Measurements from ENCODE around the gene CORIN. TPM values are rescaled to one million over a fixed set of nuclear protein-coding genes. Genes with fewer than 3 reads are reported as not detected.

Gene CORIN
- total RNA-seq, 2 donors from 2014 or later: not detected

DNA sequence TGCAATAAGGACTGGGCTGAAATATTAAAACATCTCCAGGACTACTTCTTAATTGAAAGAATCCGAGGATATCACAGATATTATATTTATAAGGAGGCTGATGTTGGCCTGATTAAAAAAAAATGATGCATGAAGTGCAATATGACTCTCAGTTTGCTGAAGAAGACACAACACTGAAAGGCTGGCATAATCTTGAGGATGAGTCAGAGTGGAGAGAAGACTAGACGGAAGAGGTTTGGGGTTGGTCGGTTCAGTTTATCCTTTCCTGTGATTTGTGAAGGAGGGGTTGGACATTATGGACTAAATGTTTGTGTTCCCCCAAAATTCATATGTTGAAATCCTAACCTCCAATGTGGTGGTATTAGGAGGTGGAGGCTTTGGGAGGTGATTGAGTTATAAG, 170.3 kb downstream of the CORIN start:
- H3K9me3 Mint-ChIP-seq: no peaks in the 10 kb centered on the region
- H3K36me3 Mint-ChIP-seq: no peaks in the 10 kb centered on the region
- no peak overlapping the region for H3K27ac Mint-ChIP-seq
- H3K27me3 Mint-ChIP-seq: peaks cover 25 to 44% of the 10 kb centered on the region in 2 donors
- H3K4me1 Mint-ChIP-seq (ENCODE audit: low read depth in 2 of 2): no peaks in the 10 kb centered on the region
- H3K4me3 Mint-ChIP-seq: no peak overlapping the region
- ATAC-seq (no peak), DNase-seq (ENCODE audit: low spot score) (no peak)

DNA sequence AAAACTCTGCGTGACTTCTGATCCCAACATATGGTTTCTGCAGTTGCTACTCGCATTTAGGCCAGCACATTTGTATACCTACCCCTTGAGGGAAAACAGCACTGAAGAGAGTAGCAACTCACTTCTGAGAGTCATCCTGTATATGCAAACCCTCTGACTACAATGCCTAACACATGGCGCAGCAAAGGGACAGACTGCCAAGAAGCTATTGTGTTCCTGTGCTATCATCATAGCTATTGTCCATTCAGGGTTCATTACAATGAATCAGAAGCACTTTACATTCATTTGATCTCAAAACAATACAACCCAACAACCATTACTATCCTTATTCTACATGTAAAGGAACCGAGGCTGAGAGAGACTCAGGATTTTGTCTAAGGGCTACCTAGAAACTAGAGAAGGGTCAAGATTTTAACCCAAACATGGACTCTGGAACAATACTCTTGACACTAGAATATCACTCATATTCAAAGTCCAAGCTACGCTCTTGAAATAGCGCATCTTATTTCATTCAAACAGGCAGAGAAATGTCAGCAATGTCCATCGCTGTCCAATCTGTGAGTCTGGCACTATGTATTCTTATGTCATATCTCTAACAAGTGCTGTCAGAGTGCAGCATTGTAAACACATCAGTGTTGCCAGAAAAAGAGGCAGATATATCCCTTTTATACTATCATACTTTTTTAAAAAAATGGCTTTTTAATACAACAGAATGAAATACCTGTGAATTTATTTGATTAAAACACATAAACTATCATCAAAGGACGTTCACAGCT, 173.6 kb downstream of the CORIN start:
- ATAC-seq: no peak
- no peaks in the 10 kb centered on the region for H3K4me1 Mint-ChIP-seq (ENCODE audit: low read depth in 2 of 2)
- DNase-seq (ENCODE audit: low spot score): no peak
- H3K27ac Mint-ChIP-seq: no peak overlapping the region
- H3K4me3 Mint-ChIP-seq: no peak overlapping the region
- no peaks in the 10 kb centered on the region for H3K9me3 Mint-ChIP-seq
- peaks cover 32 to 35% of the 10 kb centered on the region in 2 donors for H3K27me3 Mint-ChIP-seq
- H3K36me3 Mint-ChIP-seq: no peaks in the 10 kb centered on the region

DNA sequence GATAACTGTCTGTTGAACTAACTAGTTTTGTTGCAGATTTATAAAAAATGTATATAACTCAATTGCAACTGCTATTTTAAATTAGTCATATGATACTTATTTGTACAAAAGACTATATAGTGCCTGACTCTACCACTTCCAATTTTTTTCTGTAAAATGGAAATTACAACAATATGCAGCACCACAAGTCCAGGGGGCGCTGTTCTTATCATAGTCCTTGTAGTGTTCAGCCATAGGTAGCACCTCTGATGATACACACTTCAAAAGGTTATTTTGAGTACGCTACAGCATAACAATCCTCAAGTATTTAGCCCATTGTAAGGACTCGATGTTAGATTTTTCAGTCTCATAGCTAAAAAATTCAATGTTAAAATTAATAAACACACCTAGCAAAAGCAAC, 174.9 kb downstream of the CORIN start:
- Mint-ChIP-seq H3K27ac (no peak overlapping the region), H3K27me3 (peaks cover 26% of the 10 kb centered on the region in 2 donors), H3K36me3 (no peaks in the 10 kb centered on the region), H3K4me3 (no peak overlapping the region), H3K9me3 (no peaks in the 10 kb centered on the region), H3K4me1 (ENCODE audit: low read depth in 2 of 2) (no peaks in the 10 kb centered on the region)
- DNase-seq (ENCODE audit: low spot score) (no peak), ATAC-seq (no peak)

DNA sequence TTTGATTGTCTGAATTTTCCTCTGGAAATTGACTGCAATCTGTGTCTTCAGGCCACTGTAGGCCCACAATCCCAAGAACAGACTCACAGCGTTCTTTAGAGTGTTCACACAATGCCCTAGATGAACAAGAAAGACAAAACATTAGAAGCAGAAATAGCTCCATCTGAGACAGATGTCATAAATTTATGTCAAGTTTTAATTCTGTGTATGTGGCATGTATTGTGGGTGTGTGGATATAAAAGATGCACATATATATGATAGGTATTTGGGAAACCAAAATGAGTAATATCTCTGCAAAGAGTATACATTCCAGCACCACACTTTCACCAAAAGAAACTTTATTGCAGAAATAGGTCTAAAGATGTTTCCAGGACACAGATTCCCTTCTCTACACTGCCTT, 176.1 kb downstream of the CORIN start:
- peaks cover 16 to 19% of the 10 kb centered on the region in 2 donors for H3K27me3 Mint-ChIP-seq
- H3K36me3 Mint-ChIP-seq: no peaks in the 10 kb centered on the region
- no peak overlapping the region for H3K27ac Mint-ChIP-seq
- H3K4me3 Mint-ChIP-seq: no peak overlapping the region
- DNase-seq (ENCODE audit: low spot score): no peak
- H3K4me1 Mint-ChIP-seq (ENCODE audit: low read depth in 2 of 2): no peaks in the 10 kb centered on the region
- H3K9me3 Mint-ChIP-seq: no peaks in the 10 kb centered on the region
- no peak for ATAC-seq

DNA sequence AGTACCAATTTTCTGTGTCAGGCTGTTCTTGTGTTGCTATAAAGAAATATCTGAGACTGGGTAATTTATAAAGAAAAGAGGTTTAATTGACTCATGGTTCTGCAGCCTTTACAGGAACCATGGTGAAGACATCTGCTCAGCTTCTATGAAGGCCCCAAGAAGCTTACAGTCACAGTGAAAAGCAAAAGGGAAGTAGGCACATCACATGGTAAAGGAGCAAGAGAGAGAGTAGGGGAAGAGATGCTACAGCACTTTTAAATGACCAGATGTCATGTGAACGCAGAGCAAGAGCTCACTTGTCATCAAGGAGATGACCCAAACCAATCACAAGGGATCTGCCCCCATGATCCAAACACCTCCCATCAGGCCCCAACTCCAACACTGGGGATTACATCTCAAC, 178.5 kb downstream of the CORIN start:
- no peak overlapping the region for H3K27ac Mint-ChIP-seq
- no peaks in the 10 kb centered on the region for H3K36me3 Mint-ChIP-seq
- DNase-seq (ENCODE audit: low spot score) (no peak), ATAC-seq (no peak)
- H3K27me3 Mint-ChIP-seq: peaks cover 0 to 12% of the 10 kb centered on the region in 2 donors
- H3K9me3 Mint-ChIP-seq: no peaks in the 10 kb centered on the region
- H3K4me3 Mint-ChIP-seq: no peak overlapping the region
- H3K4me1 Mint-ChIP-seq (ENCODE audit: low read depth in 2 of 2): no peaks in the 10 kb centered on the region

GRCh38 chr4:47654972-47655693, 182.7 kb downstream of the CORIN start:
- H3K27me3 Mint-ChIP-seq: peaks cover 6% of the 10 kb centered on the region in 2 donors
- H3K27ac Mint-ChIP-seq: no peak overlapping the region
- no peaks in the 10 kb centered on the region for H3K9me3 Mint-ChIP-seq
- no peak overlapping the region for H3K4me3 Mint-ChIP-seq
- H3K4me1 Mint-ChIP-seq (ENCODE audit: low read depth in 2 of 2): no peaks in the 10 kb centered on the region
- no peak for DNase-seq (ENCODE audit: low spot score)
- no peaks in the 10 kb centered on the region for H3K36me3 Mint-ChIP-seq
- no peak for ATAC-seq

DNA sequence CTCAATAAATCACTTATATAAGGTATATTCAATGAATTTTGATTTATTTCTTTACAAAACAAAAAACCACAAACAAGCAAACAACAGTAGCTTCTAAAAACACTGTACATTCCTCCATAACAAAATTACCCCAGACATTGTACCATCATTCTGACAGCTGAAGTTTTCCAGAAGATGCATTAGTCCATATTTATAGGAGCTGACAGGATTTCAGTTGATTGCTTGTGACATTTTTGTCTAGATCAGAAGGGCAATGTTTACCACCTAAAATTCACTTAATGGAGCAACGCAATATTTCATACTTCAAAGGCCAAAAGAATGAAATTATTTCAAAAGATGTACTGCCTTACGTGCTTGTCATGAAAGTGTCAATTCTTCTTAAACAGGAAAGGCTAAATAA, 185.8 kb downstream of the CORIN start:
- DNase-seq (ENCODE audit: low spot score) (no peak), ATAC-seq (no peak)
- no peaks in the 10 kb centered on the region for H3K4me1 Mint-ChIP-seq (ENCODE audit: low read depth in 2 of 2)
- H3K9me3 Mint-ChIP-seq: no peaks in the 10 kb centered on the region
- no peaks in the 10 kb centered on the region for H3K36me3 Mint-ChIP-seq
- H3K27ac Mint-ChIP-seq: no peak overlapping the region
- H3K4me3 Mint-ChIP-seq: no peak overlapping the region
- H3K27me3 Mint-ChIP-seq: peaks cover 2 to 6% of the 10 kb centered on the region in 2 donors

GRCh38 chr4:47651231-47651630, 186.6 kb downstream of the CORIN start:
- no peak for DNase-seq (ENCODE audit: low spot score)
- no peak overlapping the region for H3K27ac Mint-ChIP-seq
- ATAC-seq: no peak
- no peaks in the 10 kb centered on the region for H3K36me3 Mint-ChIP-seq
- no peaks in the 10 kb centered on the region for H3K9me3 Mint-ChIP-seq
- no peaks in the 10 kb centered on the region for H3K4me1 Mint-ChIP-seq (ENCODE audit: low read depth in 2 of 2)
- no peak overlapping the region for H3K4me3 Mint-ChIP-seq
- H3K27me3 Mint-ChIP-seq: peaks cover 2 to 6% of the 10 kb centered on the region in 2 donors

- Mint-ChIP-seq H3K4me1 (ENCODE audit: low read depth in 2 of 2) (no peaks in the 10 kb centered on the region), H3K9me3 (no peaks in the 10 kb centered on the region), H3K4me3 (no peak overlapping the region), H3K27ac (no peak overlapping the region), H3K36me3 (no peaks in the 10 kb centered on the region), H3K27me3 (peaks cover 2 to 6% of the 10 kb centered on the region in 2 donors)
- DNase-seq (ENCODE audit: low spot score): no peak
- ATAC-seq: no peak
Measured at GRCh38 chr4:47650584-47651130, 187.2 kb downstream of the CORIN start.

DNA sequence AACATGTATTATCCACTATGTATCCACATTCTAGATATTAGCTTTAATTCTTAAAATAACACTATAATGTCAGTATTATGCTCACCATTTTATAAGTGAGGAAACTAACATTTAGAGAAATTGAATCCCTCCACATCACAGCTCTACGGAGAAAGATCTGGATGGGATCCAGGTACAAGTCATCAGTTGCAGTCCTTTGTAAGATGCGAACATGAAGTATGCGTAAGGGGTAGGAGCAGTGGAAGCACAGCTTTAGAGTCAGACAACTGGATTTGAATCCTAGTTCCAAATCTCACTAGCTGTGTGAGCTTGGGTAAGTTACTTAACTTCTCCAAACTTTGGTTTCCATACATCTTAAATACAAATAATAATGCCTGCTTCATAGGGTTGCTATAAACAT, 190.3 kb downstream of the CORIN start:
- H3K27me3 Mint-ChIP-seq: peaks cover 5 to 19% of the 10 kb centered on the region in 2 donors
- no peak overlapping the region for H3K27ac Mint-ChIP-seq
- H3K36me3 Mint-ChIP-seq: no peaks in the 10 kb centered on the region
- H3K9me3 Mint-ChIP-seq: no peaks in the 10 kb centered on the region
- ATAC-seq (no peak), DNase-seq (ENCODE audit: low spot score) (no peak)
- no peak overlapping the region for H3K4me3 Mint-ChIP-seq
- no peaks in the 10 kb centered on the region for H3K4me1 Mint-ChIP-seq (ENCODE audit: low read depth in 2 of 2)

DNA sequence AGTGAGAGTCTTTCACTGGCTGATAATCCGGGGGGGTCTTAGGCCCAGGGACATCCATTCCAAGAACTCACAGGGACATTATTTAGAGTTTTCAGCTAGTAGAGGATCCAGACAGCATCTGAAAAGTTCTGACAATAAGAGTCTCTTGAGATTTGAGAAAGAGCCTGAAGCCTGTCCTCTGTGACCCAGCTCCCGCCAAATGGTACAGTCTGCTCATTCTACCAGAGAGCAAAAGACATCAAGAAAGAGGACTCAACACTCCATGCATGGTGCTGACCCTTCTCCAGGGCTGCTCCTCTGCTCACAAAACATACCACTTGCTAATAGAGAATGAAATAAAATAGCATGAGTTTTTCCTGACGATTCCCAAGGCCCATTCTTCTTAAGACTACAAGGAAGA, 190.8 kb downstream of the CORIN start:
- peaks cover 8 to 19% of the 10 kb centered on the region in 2 donors for H3K27me3 Mint-ChIP-seq
- DNase-seq (ENCODE audit: low spot score) (no peak), ATAC-seq (no peak)
- H3K4me3 Mint-ChIP-seq: no peak overlapping the region
- H3K36me3 Mint-ChIP-seq: no peaks in the 10 kb centered on the region
- H3K4me1 Mint-ChIP-seq (ENCODE audit: low read depth in 2 of 2): no peaks in the 10 kb centered on the region
- no peak overlapping the region for H3K27ac Mint-ChIP-seq
- no peaks in the 10 kb centered on the region for H3K9me3 Mint-ChIP-seq

DNA sequence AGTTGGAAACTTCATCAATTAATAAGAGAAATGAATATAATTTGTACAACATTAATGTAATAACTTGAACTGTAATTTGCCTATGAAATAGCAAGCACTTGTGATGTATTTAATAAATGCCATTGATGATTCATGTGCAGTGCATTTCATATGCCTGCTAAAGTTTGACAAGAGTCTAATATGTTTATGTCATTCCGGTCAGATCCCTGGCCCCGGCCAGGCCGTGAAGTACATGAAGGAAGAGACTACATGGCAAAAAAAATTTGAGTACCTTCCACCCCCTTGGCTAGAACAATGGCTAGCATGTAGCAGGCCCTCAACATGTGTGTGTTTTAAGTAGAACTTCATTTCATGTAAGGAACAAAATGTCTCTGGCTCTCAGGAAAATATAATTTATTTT, 191.5 kb downstream of the CORIN start:
- ATAC-seq: no peak
- H3K27ac Mint-ChIP-seq: no peak overlapping the region
- DNase-seq (ENCODE audit: low spot score): no peak
- H3K4me3 Mint-ChIP-seq: no peak overlapping the region
- H3K27me3 Mint-ChIP-seq: peaks cover 8 to 21% of the 10 kb centered on the region in 2 donors
- H3K9me3 Mint-ChIP-seq: no peaks in the 10 kb centered on the region
- H3K4me1 Mint-ChIP-seq (ENCODE audit: low read depth in 2 of 2): no peaks in the 10 kb centered on the region
- H3K36me3 Mint-ChIP-seq: no peaks in the 10 kb centered on the region

DNA sequence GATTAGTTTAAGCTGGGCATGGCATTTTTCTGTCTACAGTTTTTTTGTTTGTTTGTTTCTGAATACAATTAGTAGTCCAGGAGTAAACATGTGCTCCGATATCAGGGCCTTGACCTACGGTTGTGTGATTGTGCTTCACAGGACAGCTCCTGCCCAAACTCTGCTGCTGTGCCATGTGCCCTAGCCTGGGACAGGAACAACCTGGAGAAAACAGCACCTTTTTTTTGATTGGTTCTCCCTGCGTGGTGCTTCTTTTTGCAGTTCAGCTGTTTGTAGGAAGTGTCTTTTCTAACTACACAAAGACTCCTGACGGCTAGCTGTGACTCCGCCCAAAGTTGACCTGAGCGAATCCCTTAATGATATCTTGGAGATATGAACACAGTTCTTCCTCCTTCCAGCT, 194.0 kb downstream of the CORIN start:
- DNase-seq (ENCODE audit: low spot score): no peak
- ATAC-seq: no peak
- Mint-ChIP-seq H3K4me1 (ENCODE audit: low read depth in 2 of 2) (no peaks in the 10 kb centered on the region), H3K27me3 (peaks cover 8 to 21% of the 10 kb centered on the region in 2 donors), H3K27ac (no peak overlapping the region), H3K4me3 (no peak overlapping the region), H3K9me3 (no peaks in the 10 kb centered on the region), H3K36me3 (no peaks in the 10 kb centered on the region)

GRCh38 chr4:47642985-47643760, 194.7 kb downstream of the CORIN start:
- Mint-ChIP-seq H3K27ac (no peak overlapping the region), H3K27me3 (peaks cover 8 to 21% of the 10 kb centered on the region in 2 donors), H3K4me3 (no peak overlapping the region), H3K36me3 (no peaks in the 10 kb centered on the region), H3K4me1 (ENCODE audit: low read depth in 2 of 2) (no peaks in the 10 kb centered on the region), H3K9me3 (no peaks in the 10 kb centered on the region)
- ATAC-seq: no peak
- no peak for DNase-seq (ENCODE audit: low spot score)

Measured in natural killer cell treated with Interleukin-12 subunit alpha and Interleukin-12 subunit beta and Interleukin-15 and Interleukin-18, amount 100 ng/mL, for 72 hours (primary cell).